ENCODE results near the gene MSL1.
A peak's percentile ranks its signal among the peaks of the same experiment; 100 is the strongest.

DNA sequence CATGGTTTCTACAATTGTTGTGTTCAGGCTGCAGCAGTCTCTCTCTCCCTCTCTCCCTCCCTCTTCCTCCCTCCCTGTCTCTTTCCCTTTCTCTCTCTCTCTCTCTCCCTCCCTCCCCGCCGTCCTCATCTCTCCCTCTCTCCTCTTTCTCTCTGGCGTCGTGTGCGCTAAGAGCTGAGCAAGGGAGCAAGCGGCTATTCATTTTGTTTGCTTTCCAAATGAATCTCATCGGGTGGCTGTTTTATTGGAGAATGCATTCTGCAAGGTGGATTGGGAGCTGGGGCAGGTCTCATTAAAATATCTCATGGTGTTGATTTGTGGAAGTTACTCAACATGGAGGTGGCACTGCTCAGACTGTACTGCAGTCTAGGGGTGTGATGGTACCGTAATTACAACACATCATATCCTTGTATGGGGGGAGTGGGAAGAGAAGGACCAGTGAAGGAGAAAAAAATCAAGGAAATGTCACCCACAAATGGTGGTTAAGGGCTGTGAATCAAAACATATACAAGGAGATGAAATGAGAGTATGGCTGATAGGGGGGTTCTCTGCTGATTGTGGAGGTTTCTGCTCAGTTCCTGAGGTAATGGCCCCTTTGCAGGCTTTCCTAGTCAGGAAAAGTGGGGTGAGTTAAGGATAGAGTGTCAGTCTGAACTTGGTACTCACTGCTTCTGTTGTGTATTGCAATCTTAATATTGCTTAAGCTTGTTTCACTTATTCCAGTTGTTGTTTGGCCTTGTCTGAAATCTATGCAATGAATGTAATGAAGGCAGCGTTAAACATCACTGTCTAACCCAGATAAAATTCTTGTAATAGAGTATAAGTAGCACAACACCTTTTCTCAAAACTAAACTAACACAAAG lies 2.7 kb downstream of the MSL1 start:
- TF ChIP-seq POLR2A (IDR thresholded peaks at IDR 0.05; ENCODE audit: low read depth, low read length) (no peak), CTCF (conservative IDR thresholded peaks at IDR 0.05; ENCODE audit: low read depth, low read length) (no peak), USF2 (IDR thresholded peaks at IDR 0.05; ENCODE audit: low read depth, low read length) (no peak), RCOR1 (IDR thresholded peaks at IDR 0.05; ENCODE audit: insufficient replicate concordance, low read length) (no peak), RFX5 (IDR thresholded peaks at IDR 0.05; ENCODE audit: low read depth, low read length) (no peak), SMC3 (IDR thresholded peaks at IDR 0.05; ENCODE audit: low read depth, low read length) (no peak), MAFK (IDR thresholded peaks at IDR 0.05; ENCODE audit: low read depth, low read length) (no peak), MAZ (IDR thresholded peaks at IDR 0.05; ENCODE audit: borderline replicate concordance, low read depth, low read length) (peak; percentile 76; the same call in 1 of the 2 replicates)
- TF ChIP-seq, protein P1, sequence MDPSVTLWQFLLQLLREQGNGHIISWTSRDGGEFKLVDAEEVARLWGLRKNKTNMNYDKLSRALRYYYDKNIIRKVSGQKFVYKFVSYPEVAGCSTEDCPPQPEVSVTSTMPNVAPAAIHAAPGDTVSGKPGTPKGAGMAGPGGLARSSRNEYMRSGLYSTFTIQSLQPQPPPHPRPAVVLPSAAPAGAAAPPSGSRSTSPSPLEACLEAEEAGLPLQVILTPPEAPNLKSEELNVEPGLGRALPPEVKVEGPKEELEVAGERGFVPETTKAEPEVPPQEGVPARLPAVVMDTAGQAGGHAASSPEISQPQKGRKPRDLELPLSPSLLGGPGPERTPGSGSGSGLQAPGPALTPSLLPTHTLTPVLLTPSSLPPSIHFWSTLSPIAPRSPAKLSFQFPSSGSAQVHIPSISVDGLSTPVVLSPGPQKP (IDR thresholded peaks at IDR 0.05; ENCODE audit: borderline replicate concordance, low read depth, low read length): no peak
